ENCODE results near the gene MSI2.

The MSI2 gene

DNA sequence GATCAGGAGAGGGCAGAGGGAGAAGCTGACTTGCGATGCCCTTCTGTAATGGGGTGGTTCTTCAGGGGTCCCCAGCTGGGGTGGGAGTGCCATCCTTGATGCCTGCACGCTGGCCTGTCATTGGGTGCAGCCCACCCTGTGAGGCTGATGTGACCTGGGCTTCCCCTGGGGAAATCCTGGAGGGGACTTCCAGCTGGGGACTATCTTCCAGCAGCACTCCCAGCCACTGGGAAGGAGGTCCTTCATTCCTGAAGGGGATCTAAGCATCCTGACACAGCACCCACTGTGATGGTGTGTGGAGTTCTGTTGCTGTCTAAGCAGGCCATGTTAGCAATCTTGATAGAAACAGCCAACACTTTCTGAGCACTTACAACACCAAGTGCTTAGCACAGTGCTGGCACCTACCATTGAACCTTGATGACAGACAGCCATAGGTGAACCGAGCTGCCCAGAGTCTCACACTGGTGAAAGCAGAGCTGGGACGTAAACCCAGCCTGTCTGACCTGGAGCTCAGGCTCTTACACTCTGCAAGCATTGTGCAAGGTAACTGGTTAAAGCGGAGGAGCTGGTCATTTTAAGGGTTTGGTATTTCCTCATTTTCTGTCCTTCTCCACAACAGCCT lies 277.5 kb downstream of the MSI2 start:
- no peak for ATAC-seq
- no peak for TF ChIP-seq ZNF8 (CRISPR knock-in tag; IDR thresholded peaks at IDR 0.05)
- no peak for TF ChIP-seq ARNTL (CRISPR knock-in tag; IDR thresholded peaks at IDR 0.05; ENCODE audit: borderline replicate concordance, low read depth)
- TF ChIP-seq, protein P1, sequence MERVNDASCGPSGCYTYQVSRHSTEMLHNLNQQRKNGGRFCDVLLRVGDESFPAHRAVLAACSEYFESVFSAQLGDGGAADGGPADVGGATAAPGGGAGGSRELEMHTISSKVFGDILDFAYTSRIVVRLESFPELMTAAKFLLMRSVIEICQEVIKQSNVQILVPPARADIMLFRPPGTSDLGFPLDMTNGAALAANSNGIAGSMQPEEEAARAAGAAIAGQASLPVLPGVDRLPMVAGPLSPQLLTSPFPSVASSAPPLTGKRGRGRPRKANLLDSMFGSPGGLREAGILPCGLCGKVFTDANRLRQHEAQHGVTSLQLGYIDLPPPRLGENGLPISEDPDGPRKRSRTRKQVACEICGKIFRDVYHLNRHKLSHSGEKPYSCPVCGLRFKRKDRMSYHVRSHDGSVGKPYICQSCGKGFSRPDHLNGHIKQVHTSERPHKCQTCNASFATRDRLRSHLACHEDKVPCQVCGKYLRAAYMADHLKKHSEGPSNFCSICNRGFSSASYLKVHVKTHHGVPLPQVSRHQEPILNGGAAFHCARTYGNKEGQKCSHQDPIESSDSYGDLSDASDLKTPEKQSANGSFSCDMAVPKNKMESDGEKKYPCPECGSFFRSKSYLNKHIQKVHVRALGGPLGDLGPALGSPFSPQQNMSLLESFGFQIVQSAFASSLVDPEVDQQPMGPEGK (CRISPR knock-in tag; IDR thresholded peaks at IDR 0.05; ENCODE audit: borderline replicate concordance) = no peak
- no peak for TF ChIP-seq CSDC2 (CRISPR knock-in tag; IDR thresholded peaks at IDR 0.05)
- no peak for TF ChIP-seq ZNF70 (CRISPR knock-in tag; IDR thresholded peaks at IDR 0.05)
- TF ChIP-seq, protein P2, sequence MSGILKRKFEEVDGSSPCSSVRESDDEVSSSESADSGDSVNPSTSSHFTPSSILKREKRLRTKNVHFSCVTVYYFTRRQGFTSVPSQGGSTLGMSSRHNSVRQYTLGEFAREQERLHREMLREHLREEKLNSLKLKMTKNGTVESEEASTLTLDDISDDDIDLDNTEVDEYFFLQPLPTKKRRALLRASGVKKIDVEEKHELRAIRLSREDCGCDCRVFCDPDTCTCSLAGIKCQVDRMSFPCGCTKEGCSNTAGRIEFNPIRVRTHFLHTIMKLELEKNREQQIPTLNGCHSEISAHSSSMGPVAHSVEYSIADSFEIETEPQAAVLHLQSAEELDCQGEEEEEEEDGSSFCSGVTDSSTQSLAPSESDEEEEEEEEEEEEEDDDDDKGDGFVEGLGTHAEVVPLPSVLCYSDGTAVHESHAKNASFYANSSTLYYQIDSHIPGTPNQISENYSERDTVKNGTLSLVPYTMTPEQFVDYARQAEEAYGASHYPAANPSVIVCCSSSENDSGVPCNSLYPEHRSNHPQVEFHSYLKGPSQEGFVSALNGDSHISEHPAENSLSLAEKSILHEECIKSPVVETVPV (CRISPR knock-in tag; IDR thresholded peaks at IDR 0.05) = no peak
- TF ChIP-seq, protein P3, sequence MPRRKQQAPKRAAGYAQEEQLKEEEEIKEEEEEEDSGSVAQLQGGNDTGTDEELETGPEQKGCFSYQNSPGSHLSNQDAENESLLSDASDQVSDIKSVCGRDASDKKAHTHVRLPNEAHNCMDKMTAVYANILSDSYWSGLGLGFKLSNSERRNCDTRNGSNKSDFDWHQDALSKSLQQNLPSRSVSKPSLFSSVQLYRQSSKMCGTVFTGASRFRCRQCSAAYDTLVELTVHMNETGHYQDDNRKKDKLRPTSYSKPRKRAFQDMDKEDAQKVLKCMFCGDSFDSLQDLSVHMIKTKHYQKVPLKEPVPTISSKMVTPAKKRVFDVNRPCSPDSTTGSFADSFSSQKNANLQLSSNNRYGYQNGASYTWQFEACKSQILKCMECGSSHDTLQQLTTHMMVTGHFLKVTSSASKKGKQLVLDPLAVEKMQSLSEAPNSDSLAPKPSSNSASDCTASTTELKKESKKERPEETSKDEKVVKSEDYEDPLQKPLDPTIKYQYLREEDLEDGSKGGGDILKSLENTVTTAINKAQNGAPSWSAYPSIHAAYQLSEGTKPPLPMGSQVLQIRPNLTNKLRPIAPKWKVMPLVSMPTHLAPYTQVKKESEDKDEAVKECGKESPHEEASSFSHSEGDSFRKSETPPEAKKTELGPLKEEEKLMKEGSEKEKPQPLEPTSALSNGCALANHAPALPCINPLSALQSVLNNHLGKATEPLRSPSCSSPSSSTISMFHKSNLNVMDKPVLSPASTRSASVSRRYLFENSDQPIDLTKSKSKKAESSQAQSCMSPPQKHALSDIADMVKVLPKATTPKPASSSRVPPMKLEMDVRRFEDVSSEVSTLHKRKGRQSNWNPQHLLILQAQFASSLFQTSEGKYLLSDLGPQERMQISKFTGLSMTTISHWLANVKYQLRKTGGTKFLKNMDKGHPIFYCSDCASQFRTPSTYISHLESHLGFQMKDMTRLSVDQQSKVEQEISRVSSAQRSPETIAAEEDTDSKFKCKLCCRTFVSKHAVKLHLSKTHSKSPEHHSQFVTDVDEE (CRISPR knock-in tag; IDR thresholded peaks at IDR 0.05) = no peak

DNA sequence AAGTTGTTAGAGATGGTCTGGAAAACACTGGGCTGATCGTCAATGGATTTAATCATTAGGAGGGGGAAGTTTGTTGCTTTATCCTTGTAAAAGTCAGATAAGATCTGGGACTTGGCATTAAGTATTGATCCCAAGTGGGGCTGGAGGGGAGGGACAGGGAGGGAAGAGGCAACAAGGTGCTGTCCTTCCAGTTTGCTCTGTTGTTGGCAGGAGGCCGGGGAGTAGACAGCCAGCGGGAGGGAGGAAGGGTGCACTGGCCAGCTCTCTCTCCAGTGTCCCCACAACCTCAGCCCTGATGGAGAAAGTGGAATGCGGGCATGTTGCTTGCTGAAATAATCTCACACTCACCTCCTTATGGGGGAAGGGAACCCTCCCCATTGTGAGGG lies 278.5 kb downstream of the MSI2 start:
- no peak for ATAC-seq
- TF ChIP-seq ZNF565 (CRISPR knock-in tag; conservative IDR thresholded peaks at IDR 0.05; ENCODE audit: low read depth) (no peak), GLIS3 (CRISPR knock-in tag; IDR thresholded peaks at IDR 0.05) (no peak), ZFP30 (CRISPR knock-in tag; IDR thresholded peaks at IDR 0.05) (no peak), CSDC2 (CRISPR knock-in tag; IDR thresholded peaks at IDR 0.05) (no peak), ZC3H10 (CRISPR knock-in tag; IDR thresholded peaks at IDR 0.05) (no peak), RARB (CRISPR knock-in tag; IDR thresholded peaks at IDR 0.05) (no peak), ZNF70 (CRISPR knock-in tag; IDR thresholded peaks at IDR 0.05) (no peak), SNAI2 (CRISPR knock-in tag; IDR thresholded peaks at IDR 0.05) (no peak)
- TF ChIP-seq, protein P2 (CRISPR knock-in tag; IDR thresholded peaks at IDR 0.05) = no peak
- TF ChIP-seq, protein P4, sequence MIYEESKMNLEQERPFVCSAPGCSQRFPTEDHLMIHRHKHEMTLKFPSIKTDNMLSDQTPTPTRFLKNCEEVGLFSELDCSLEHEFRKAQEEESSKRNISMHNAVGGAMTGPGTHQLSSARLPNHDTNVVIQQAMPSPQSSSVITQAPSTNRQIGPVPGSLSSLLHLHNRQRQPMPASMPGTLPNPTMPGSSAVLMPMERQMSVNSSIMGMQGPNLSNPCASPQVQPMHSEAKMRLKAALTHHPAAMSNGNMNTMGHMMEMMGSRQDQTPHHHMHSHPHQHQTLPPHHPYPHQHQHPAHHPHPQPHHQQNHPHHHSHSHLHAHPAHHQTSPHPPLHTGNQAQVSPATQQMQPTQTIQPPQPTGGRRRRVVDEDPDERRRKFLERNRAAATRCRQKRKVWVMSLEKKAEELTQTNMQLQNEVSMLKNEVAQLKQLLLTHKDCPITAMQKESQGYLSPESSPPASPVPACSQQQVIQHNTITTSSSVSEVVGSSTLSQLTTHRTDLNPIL (CRISPR knock-in tag; IDR thresholded peaks at IDR 0.05; ENCODE audit: low read depth) = no peak
- TF ChIP-seq, protein P1 (CRISPR knock-in tag; IDR thresholded peaks at IDR 0.05; ENCODE audit: borderline replicate concordance) = no peak
- TF ChIP-seq, protein P5, sequence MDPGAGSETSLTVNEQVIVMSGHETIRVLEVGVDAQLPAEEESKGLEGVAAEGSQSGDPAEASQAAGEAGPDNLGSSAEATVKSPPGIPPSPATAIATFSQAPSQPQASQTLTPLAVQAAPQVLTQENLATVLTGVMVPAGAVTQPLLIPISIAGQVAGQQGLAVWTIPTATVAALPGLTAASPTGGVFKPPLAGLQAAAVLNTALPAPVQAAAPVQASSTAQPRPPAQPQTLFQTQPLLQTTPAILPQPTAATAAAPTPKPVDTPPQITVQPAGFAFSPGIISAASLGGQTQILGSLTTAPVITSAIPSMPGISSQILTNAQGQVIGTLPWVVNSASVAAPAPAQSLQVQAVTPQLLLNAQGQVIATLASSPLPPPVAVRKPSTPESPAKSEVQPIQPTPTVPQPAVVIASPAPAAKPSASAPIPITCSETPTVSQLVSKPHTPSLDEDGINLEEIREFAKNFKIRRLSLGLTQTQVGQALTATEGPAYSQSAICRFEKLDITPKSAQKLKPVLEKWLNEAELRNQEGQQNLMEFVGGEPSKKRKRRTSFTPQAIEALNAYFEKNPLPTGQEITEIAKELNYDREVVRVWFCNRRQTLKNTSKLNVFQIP (CRISPR knock-in tag; IDR thresholded peaks at IDR 0.05; ENCODE audit: borderline replicate concordance, low read depth) = no peak
